Fibroblast of the conjunctiva (primary cell): ENCODE data around the gene PRSS33.

Experiments
- DNase-seq: peaks from one replicate; pipeline ENCODE4 v3.0.0-alpha.2; 2010; ENCODE audit warnings: low read depth

The PRSS33 gene

GRCh38 chr16:2777231-2777902, 10.0 kb downstream of the PRSS33 start, which contains the start of gene ELOB:
Gene ELOB, minus strand, starts transcription at chr16:2777280. Its CDS starts 41 bp downstream, at chr16:2777239.
- DNase-seq: peak; percentile 52

- DNase-seq: no peak
Observed at GRCh38 chr16:2776500-2777139, 10.7 kb downstream of the PRSS33 start.

GRCh38 chr16:2775765-2776499, 11.4 kb downstream of the PRSS33 start:
- DNase-seq: no peak

GRCh38 chr16:2775131-2775716, 12.1 kb downstream of the PRSS33 start:
- no peak for DNase-seq

GRCh38 chr16:2774161-2774891, 13.0 kb downstream of the PRSS33 start:
- no peak for DNase-seq

- DNase-seq: no peak
Observed at GRCh38 chr16:2773188-2773968, 14.0 kb downstream of the PRSS33 start.

- no peak for DNase-seq
Observed at GRCh38 chr16:2771496-2772402, 15.6 kb downstream of the PRSS33 start.

- DNase-seq: no peak
Observed at GRCh38 chr16:2770057-2770951, 17.1 kb downstream of the PRSS33 start.

GRCh38 chr16:2769675-2770056, 17.7 kb downstream of the PRSS33 start:
- peak; percentile 47 for DNase-seq

- DNase-seq: no peak
Observed at GRCh38 chr16:2769100-2769529, 18.2 kb downstream of the PRSS33 start.

- no peak for DNase-seq
Observed at GRCh38 chr16:2768403-2769089, 18.8 kb downstream of the PRSS33 start.

GRCh38 chr16:2767891-2768290, 19.5 kb downstream of the PRSS33 start:
- no peak for DNase-seq

- no peak for DNase-seq
Observed at GRCh38 chr16:2767140-2767731, 20.1 kb downstream of the PRSS33 start.

- no peak for DNase-seq
Observed at GRCh38 chr16:2766430-2767139, 20.8 kb downstream of the PRSS33 start.

GRCh38 chr16:2765462-2766404, 21.6 kb downstream of the PRSS33 start:
- DNase-seq: no peak

- DNase-seq: no peak
Observed at GRCh38 chr16:2764718-2765117, 22.6 kb downstream of the PRSS33 start.
